Measurements from ENCODE around the gene NDUFB8.

The NDUFB8 gene

GRCh38 chr10:100510533-100511308, 18.9 kb downstream of the NDUFB8 start:
- H3K4me3 ChIP-seq (ENCODE audit: low read depth, low read length) = no peak overlapping the region
- no peak for DNase-seq (ENCODE audit: low read depth)

GRCh38 chr10:100509241-100509840, 20.3 kb downstream of the NDUFB8 start:
- no peak overlapping the region for H3K4me3 ChIP-seq (ENCODE audit: low read depth, low read length)
- no peak for DNase-seq (ENCODE audit: low read depth)

DNA sequence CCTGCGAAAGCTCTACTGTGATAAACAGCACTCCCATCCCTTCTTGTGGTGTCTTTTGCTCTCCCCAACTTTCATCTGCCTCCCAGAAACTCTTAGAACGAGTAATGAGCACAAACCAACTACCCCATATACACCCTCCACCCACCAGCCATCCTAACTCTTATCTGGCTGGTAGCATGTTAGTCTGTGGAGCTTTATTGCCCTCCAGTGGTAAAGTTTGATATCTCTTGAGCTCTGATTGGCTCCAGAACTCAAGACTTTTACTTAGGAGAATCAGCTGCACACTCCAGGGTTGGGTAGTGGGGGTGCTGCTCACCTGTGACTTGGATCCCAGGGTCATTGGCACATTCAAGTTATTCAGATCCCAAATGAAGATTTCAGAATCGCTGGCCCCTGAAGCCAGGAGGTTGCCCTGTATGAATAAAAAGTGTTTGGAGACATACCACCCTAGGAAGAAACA, 20.9 kb downstream of the NDUFB8 start:
- no peak for DNase-seq (ENCODE audit: low read depth)
- H3K4me3 ChIP-seq (ENCODE audit: low read depth, low read length) = no peak overlapping the region

DNA sequence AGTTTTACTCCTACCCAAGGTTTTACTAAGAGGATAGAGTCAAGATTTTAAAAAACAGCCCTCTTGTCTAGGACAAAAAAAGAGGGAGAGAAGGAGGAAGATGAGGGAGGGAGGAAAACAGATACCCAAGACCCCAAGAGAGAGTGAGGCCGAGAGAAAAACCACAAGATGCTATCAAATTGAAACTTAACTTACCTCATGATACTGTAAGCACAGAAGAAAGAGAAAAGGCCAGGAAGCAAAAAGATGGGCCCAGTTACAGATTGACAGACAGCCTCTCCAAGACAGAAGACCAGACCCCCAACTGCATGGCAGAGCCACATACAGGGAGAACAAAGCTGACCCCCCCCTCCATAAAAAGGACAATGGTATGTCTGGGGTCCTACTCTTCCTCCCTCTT, 21.4 kb downstream of the NDUFB8 start:
- no peak overlapping the region for H3K4me3 ChIP-seq (ENCODE audit: low read depth, low read length)
- no peak for DNase-seq (ENCODE audit: low read depth)

DNA sequence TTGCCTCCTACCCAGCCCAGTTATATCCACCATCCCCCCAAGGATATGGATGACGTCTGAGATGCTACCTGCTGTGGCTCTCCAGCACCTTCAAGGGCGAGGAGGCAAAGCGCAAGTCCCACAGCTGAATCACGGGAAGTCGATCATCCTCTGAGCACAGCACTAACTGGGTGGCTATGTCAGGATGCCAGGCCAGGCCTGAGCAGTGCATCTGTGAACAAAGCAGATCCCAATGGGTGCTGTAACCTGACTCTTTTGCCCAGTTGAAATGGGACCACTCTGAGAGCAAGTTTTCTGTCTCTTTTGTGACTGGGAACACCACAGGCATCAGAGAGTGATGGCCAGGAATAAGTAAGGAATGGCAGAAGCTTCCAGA, 22.3 kb downstream of the NDUFB8 start:
- DNase-seq (ENCODE audit: low read depth) = no peak
- H3K4me3 ChIP-seq (ENCODE audit: low read depth, low read length) = no peak overlapping the region

DNA sequence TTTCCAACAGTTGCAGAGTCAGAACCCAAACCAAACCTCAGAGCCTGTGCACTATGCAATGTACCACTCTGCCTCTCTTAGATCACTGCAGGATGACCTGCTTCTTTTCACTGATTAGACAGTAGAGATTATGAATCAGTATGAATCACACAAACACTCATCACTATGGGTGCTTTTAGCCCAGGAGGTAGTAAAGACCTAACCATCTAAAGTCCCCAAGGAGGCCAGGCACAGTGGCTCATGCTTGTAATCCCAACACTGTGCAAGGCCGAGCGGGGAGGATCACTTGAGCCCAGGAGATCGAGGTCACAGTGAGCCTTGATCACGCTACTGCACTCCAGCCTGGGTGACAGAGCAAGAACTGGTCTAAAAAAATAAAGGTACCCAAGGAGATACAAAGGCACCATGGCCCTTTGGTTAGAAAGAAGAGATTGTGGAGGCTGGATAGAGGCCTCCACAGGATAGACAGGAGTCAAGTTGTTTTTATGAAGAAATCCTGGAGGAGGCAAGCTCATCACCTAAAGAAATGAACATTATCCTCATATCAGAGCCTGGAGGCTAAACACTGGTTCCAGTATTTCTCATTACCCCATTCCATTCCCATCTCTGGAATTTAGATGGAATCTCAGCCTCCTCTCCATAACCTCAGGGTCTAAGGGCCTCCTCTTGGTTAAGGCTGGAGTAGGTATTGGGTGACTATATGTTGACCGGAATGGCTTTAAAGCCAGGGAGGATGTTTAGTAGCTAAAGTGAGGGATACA, 22.9 kb downstream of the NDUFB8 start:
- peak; percentile 53 for DNase-seq (ENCODE audit: low read depth)
- no peak overlapping the region for H3K4me3 ChIP-seq (ENCODE audit: low read depth, low read length)

DNA sequence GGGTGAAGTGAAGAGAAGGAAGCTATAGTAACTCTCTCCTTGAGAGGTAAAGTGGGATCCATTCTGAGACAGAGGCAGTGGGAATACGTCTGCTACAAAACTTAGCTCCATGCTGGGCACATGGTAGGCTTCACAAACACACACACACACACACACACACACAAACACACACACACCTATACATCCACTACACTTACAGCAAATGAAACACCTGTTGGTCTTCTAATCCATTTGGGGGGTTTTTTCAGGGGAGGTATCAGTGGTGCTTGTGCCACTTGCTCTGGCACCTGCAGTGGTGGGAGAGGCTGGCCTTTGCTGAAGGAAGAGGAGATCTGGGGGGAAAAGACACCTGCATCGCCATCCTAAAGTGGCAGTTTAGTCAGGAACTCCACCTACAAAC, 24.5 kb downstream of the NDUFB8 start:
- no peak for DNase-seq (ENCODE audit: low read depth)
- H3K4me3 ChIP-seq (ENCODE audit: low read depth, low read length) = no peak overlapping the region

DNA sequence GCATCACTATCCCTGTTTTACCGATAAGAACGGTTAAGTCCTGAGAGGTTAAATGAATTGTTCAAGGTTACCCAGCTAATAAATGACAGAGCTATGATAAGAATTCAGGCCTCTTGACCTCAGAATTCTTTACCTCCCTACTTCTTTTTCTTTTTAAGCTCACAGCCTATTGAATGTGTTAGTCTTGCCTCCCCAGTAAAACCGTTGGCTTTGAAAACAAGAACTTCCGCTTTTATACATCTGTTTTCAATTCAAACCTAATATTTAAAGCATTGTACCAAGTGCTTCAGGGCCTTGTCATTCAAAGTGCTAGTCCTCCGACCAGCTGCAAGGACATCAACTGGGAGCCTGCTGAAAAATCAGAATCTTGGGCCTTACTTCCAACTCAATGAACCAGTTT, 25.6 kb downstream of the NDUFB8 start:
- H3K4me3 ChIP-seq (ENCODE audit: low read depth, low read length) = no peak overlapping the region
- DNase-seq (ENCODE audit: low read depth) = no peak

- DNase-seq (ENCODE audit: low read depth) = no peak
- no peak overlapping the region for H3K4me3 ChIP-seq (ENCODE audit: low read depth, low read length)
Measured at GRCh38 chr10:100502926-100503494, 26.7 kb downstream of the NDUFB8 start.

DNA sequence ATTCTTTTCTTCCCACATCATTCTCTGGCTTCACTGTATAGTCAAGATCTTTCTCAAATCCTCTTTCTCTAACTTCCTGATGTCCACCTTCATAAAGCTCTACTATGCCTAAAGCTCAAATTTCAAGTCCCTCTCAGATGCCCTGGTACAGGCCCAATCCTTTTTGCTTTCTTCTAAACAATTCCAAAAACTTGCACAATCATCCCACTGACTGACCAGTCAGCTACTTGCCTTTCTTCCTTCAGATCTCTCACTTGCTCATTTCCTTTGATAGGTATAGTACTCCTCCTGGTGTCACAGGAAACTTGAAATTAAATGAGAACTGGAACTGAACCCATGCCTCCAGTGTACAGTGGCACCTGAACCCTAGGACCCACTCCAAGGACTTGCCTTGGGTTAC, 28.2 kb downstream of the NDUFB8 start:
- no peak for DNase-seq (ENCODE audit: low read depth)

GRCh38 chr10:100498059-100498458, 31.6 kb downstream of the NDUFB8 start:
- DNase-seq (ENCODE audit: low read depth) = no peak
- no peak overlapping the region for H3K4me3 ChIP-seq (ENCODE audit: low read depth, low read length)

More for the DNA sequence above, 28.2 kb downstream of the NDUFB8 start:
- no peak overlapping the region for H3K4me3 ChIP-seq (ENCODE audit: low read depth, low read length)

GRCh38 chr10:100496567-100496966, 33.1 kb downstream of the NDUFB8 start:
- no peak for DNase-seq (ENCODE audit: low read depth)
- no peak overlapping the region for H3K4me3 ChIP-seq (ENCODE audit: low read depth, low read length)

GRCh38 chr10:100490531-100490930, 39.1 kb downstream of the NDUFB8 start:
- DNase-seq (ENCODE audit: low read depth) = no peak

GRCh38 chr10:100489396-100489795, 40.3 kb downstream of the NDUFB8 start:
- no peak for DNase-seq (ENCODE audit: low read depth)
- no peak overlapping the region for H3K4me3 ChIP-seq (ENCODE audit: low read depth, low read length)

More at GRCh38 chr10:100490531-100490930, 39.1 kb downstream of the NDUFB8 start:
- H3K4me3 ChIP-seq (ENCODE audit: low read depth, low read length) = no peak overlapping the region

GRCh38 chr10:100487529-100487928, 42.1 kb downstream of the NDUFB8 start:
- H3K4me3 ChIP-seq (ENCODE audit: low read depth, low read length) = no peak overlapping the region

GRCh38 chr10:100485801-100486495, 43.7 kb downstream of the NDUFB8 start:
- DNase-seq (ENCODE audit: low read depth) = no peak
- H3K4me3 ChIP-seq (ENCODE audit: low read depth, low read length) = no peak overlapping the region

More at GRCh38 chr10:100487529-100487928, 42.1 kb downstream of the NDUFB8 start:
- DNase-seq (ENCODE audit: low read depth) = no peak

DNA sequence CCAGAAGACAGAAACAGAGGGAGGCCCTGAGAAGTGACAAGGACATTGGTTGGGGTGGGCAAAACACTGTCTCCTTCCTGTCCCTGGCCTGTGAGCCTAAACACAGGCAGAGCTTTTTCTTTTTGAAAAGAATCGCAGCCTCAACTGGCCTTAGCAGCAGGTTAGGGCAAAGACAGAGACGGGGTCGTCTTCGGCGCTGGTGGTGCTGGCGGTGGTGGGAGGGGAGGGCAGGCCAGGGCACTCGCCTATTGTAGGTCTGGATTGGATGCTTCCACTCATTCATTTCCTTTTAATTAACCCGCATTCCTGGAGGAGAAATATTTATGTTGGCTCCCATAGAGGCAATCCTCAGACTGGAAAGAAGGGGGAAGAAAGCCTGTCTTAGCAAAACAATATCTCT, 44.3 kb downstream of the NDUFB8 start:
- no peak overlapping the region for H3K4me3 ChIP-seq (ENCODE audit: low read depth, low read length)
- DNase-seq (ENCODE audit: low read depth) = no peak

DNA sequence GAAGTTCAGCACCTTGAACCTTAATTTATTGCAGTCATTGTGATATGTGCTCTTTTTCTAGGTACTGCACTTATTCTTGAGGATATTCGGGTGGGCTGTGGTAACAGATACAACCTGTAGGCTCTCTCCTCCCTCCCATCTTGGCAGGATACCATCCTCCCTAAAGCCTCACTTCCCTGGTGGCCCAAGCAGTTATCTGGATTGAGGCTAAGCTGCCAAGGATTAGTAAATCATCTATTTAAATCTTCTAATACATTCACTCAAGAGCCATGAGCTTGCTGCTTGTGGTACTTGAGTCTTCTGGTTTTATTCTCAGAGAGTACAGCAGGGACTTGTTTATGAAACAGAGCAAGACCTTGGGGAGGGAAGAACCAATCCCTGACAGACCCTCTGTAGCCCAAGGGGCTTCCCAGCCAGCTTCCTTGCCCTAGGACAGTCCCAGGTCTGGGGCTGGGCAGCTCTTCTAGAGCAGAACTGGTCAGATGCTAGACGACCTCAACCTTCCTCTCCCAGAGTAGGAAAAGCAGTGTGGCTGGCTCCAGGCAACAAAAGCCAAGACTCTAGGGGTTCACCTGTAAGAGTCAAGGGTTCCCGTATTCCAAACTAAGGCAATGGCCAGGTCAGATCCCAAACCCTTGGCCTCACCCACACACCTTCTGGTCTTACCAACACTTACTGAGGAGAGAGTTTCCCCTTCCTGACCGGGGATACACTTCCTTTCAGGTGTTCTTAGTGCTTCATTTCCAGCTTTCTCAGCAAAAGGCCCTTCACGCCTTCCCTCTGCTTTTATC, 45.6 kb downstream of the NDUFB8 start:
- DNase-seq (ENCODE audit: low read depth) = no peak
- no peak overlapping the region for H3K4me3 ChIP-seq (ENCODE audit: low read depth, low read length)

DNA sequence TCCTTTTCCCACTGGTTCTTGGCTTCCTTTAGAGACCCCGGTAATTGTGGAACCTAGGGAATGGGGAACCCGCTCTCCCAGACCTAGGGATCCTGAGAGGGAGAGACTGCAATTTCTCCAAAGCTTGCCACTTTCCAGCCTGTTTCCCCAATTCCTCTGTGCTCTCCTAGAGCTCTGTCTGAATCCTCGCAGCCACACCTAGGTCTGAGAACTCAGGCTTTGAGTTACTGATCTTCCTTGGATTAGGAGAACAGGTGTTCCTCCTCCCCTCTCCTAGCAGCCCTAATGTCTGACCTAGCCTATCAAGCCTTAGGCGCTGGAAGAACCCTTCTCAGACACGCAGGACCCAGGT, 46.9 kb downstream of the NDUFB8 start:
- no peak for DNase-seq (ENCODE audit: low read depth)
- peak overlapping the region; percentile 46 for H3K4me3 ChIP-seq (ENCODE audit: low read depth, low read length)
